ENCODE data around the gene WWOX. TPM values are rescaled to one million over a fixed set of nuclear protein-coding genes. Genes with fewer than 3 reads are reported as not detected.

WWOX gene
- total RNA-seq, 2 experiments from 2014 or later = 14.3 to 16.5 TPM

DNA sequence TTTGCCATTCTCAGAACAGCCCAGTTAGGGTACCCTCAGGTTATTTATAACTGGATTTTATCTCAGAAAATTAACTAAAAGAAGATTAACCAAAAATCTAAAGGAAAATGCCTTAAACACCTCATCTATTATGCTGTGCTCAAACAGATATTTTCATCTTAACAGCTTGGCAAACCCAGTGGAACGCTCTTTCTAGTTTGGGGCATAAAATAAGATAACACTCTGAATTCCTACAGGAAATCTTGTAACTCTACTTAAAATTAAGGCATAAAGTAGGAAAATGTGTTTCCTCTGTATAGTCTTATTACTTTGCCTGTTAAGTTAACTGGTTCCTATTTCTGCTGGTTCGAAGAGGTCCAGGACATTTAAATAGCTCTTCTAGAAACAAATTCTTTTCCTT lies 777.2 kb downstream of the WWOX start:
- Mint-ChIP-seq H3K4me1 (ENCODE audit: low read depth) (no peaks in the 10 kb centered on the region), H3K4me3 (no peak overlapping the region), H3K36me3 (no peaks in the 10 kb centered on the region), H3K27me3 (no peaks in the 10 kb centered on the region), H3K27ac (no peak overlapping the region), H3K9me3 (no peaks in the 10 kb centered on the region)
- ChIA-PET POLR2A (no interaction called here), CTCF (interaction anchor here (1.6 kb wide), 1 partner anchor 11 kb away, joined by 6 read pairs; no protein-coding TSS in a partner anchor)
- intact Hi-C loops (cut with micrococcal nuclease) = no loop called here
- DNase-seq = no peak

DNA sequence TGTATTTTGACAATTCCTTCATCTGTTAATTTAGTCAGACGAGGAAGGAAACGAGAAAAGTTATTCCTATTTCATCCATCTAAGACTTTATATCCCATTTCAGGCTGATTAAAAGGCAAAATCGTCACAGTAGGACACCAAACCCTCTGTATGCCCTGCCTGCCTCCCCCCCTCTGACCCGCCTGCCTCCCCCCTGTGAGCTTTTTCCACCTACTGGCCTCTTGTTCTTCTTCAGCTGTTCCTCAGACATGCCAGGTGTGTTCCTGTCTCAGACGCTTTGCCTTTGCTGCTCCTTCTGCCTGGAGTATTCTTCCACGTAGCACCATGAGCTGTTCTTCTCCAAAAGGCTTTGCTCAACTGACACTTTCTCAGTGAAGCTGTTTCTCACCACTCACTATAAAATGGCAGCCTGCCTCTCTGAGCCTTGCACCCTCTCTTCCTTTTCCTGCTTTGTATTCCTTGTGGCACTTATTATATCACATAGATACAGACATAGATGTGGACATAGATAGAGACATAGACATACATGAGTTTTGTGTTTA lies 777.7 kb downstream of the WWOX start:
- DNase-seq = no peak
- no peaks in the 10 kb centered on the region for H3K27me3 Mint-ChIP-seq
- no peak overlapping the region for H3K27ac Mint-ChIP-seq
- ChIA-PET POLR2A (no interaction called here), CTCF (interaction anchor here (1.6 kb wide), 1 partner anchor 11 kb away, joined by 6 read pairs; no protein-coding TSS in a partner anchor)
- H3K4me1 Mint-ChIP-seq (ENCODE audit: low read depth) = no peaks in the 10 kb centered on the region
- no peak overlapping the region for H3K4me3 Mint-ChIP-seq
- intact Hi-C loops (cut with micrococcal nuclease) = no loop called here
- no peaks in the 10 kb centered on the region for H3K36me3 Mint-ChIP-seq
- no peaks in the 10 kb centered on the region for H3K9me3 Mint-ChIP-seq

DNA sequence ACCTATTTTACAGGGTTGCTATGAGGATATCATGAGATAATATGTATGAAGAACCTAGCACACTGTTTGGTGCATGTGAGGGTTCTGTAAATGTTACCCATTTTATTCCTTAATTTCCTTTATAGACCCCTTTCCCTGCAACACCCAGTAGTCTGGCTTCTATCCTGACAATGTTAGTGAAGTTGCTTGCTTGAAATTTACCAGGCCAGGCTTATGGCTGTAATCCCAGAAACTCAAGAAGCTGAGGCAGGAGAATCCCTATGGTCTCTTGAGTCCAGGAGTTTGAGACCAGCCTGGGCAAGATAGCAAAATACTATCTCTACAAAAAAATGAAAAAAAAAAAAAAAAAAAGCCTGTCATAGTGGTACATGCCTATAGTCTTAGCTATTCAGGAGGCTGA lies 779.1 kb downstream of the WWOX start:
- DNase-seq = no peak
- peaks cover 7% of the 10 kb centered on the region for H3K4me1 Mint-ChIP-seq (ENCODE audit: low read depth)
- intact Hi-C loops (cut with micrococcal nuclease) = no loop called here
- H3K9me3 Mint-ChIP-seq = no peaks in the 10 kb centered on the region
- CTCF ChIA-PET = no interaction called here
- no peaks in the 10 kb centered on the region for H3K36me3 Mint-ChIP-seq
- H3K4me3 Mint-ChIP-seq = no peak overlapping the region
- no peaks in the 10 kb centered on the region for H3K27me3 Mint-ChIP-seq
- H3K27ac Mint-ChIP-seq = no peak overlapping the region
- POLR2A ChIA-PET = no interaction called here

DNA sequence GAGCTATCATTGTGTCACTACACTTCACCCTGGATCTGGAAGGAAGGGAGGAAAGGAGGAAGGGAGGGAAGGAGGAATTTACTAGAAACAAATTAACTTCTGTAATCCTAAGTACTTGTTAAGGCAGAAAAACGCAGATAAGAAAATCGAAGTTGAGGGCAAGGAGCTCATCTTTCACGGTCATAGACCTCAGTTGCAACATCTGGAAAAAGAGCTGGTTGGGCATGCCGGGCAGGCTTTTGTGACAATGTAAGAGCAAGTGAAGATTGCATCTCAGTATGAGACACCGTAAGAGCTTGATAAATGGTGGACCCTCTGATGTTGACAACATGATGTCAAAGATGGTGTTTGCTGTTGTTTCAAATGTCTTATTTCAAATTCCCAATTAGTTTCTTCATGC lies 779.6 kb downstream of the WWOX start:
- ChIA-PET CTCF (no interaction called here), POLR2A (no interaction called here)
- no peak overlapping the region for H3K27ac Mint-ChIP-seq
- H3K4me3 Mint-ChIP-seq = no peak overlapping the region
- H3K4me1 Mint-ChIP-seq (ENCODE audit: low read depth) = peaks cover 7% of the 10 kb centered on the region
- H3K9me3 Mint-ChIP-seq = no peaks in the 10 kb centered on the region
- H3K36me3 Mint-ChIP-seq = no peaks in the 10 kb centered on the region
- H3K27me3 Mint-ChIP-seq = no peaks in the 10 kb centered on the region
- intact Hi-C loops (cut with micrococcal nuclease) = no loop called here
- DNase-seq = no peak

DNA sequence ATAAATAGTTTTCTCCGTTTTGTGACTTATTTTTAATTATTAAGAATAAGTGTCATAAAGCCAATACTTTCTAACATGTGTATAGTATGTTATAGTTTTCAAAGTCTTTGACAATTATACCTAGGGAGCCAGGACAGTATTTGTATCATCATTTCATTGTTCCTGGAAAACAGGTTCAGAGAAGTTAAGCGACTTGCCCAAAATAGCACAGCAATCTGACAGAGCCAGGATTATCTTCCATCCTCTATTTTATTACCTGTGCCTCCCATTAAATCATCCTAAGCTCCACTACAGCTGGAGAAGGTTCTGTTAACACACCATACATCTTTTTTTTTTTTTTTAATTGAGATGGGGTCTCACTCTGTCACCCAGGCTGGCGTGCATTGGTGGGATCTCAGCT lies 782.7 kb downstream of the WWOX start:
- ChIA-PET CTCF (interaction anchor here (0.8 to 0.9 kb wide), 2 partner anchors 11 to 175 kb away, joined by 3 to 5 read pairs; no protein-coding TSS in a partner anchor), POLR2A (interaction anchor here (1.6 kb wide), 1 partner anchor 80 kb away, joined by 4 read pairs; no protein-coding TSS in a partner anchor)
- Mint-ChIP-seq H3K4me3 (no peak overlapping the region), H3K27ac (peak overlapping the region; percentile 75), H3K27me3 (no peaks in the 10 kb centered on the region), H3K4me1 (ENCODE audit: low read depth) (peaks cover 15% of the 10 kb centered on the region), H3K36me3 (no peaks in the 10 kb centered on the region), H3K9me3 (no peaks in the 10 kb centered on the region)
- intact Hi-C loops (cut with micrococcal nuclease) = no loop called here
- no peak for DNase-seq

DNA sequence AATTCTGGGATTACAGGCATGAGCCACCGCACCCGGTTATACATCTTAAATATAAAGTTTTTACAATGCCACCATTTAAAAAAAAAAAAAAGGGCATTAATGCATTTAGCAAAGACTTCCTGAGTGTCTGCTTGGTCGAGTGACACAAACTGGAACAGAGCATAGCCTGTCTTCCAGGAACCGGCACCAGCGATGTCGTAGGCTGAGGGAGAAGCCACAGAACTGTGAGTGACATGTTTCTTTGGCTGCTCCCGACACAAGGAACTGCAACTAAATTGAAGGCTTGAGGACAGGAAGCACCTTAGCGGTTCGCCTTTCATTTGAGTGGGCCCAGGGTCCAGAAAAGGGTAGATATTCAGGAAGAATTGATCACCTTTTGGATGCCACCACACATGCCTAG lies 783.3 kb downstream of the WWOX start:
- Mint-ChIP-seq H3K4me1 (ENCODE audit: low read depth) (peaks cover 21% of the 10 kb centered on the region), H3K36me3 (no peaks in the 10 kb centered on the region), H3K4me3 (no peak overlapping the region), H3K27me3 (no peaks in the 10 kb centered on the region), H3K9me3 (no peaks in the 10 kb centered on the region), H3K27ac (peak overlapping the region; percentile 75)
- intact Hi-C loops (cut with micrococcal nuclease) = no loop called here
- ChIA-PET POLR2A (interaction anchor here (1.6 kb wide), 1 partner anchor 79 kb away, joined by 4 read pairs; no protein-coding TSS in a partner anchor), CTCF (interaction anchor here (0.8 to 0.9 kb wide), 2 partner anchors 10 to 176 kb away, joined by 3 to 5 read pairs; no protein-coding TSS in a partner anchor)
- DNase-seq = peak; percentile 67

DNA sequence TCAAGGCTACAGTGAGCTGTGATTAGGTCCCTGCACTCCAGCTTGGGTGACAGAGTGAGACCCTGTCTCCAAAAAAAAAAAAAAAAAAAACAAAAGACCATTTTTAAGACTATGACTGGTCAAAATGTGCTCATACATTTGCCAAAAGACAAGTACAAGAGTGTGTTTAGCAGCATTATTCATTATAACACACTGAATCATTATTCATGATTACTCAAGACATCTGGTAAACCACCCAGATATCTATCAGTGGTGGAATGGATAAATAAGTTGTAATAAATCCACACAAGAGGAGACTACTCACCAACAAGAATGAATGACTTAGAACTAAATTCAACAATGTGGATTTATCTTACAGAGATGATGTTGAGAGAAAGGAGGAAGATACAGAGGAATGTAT lies 784.8 kb downstream of the WWOX start:
- DNase-seq = no peak
- no peak overlapping the region for H3K4me3 Mint-ChIP-seq
- H3K27me3 Mint-ChIP-seq = no peaks in the 10 kb centered on the region
- H3K9me3 Mint-ChIP-seq = no peaks in the 10 kb centered on the region
- no peaks in the 10 kb centered on the region for H3K36me3 Mint-ChIP-seq
- intact Hi-C loops (cut with micrococcal nuclease) = no loop called here
- POLR2A ChIA-PET = no interaction called here
- H3K4me1 Mint-ChIP-seq (ENCODE audit: low read depth) = peaks cover 29% of the 10 kb centered on the region
- CTCF ChIA-PET = no interaction called here
- H3K27ac Mint-ChIP-seq = peak overlapping the region; percentile 74

DNA sequence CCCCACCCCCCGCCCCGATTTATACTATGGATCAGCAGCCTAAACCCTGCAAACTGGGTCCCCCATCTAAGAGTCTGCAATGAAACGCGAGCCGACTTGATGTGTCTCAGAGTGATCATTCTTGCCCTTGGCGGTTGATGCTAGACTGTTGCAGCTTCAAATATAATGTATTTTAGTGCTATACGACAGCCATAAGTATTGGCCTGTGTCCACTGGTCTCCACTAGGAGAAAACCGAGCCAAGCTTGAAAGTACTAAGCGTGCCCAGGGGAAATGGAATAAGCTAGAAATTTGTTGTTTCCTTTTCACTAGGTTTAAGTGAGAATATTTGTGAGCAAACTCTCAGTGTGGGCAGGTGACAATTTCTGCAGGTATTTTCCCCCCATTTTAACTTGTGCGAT lies 789.9 kb downstream of the WWOX start:
- H3K4me3 Mint-ChIP-seq = no peak overlapping the region
- H3K4me1 Mint-ChIP-seq (ENCODE audit: low read depth) = peaks cover 66% of the 10 kb centered on the region
- intact Hi-C loops (cut with micrococcal nuclease) = no loop called here
- peak overlapping the region; percentile 96 for H3K27ac Mint-ChIP-seq
- no peaks in the 10 kb centered on the region for H3K27me3 Mint-ChIP-seq
- DNase-seq = no peak
- peaks cover 9% of the 10 kb centered on the region for H3K36me3 Mint-ChIP-seq
- POLR2A ChIA-PET = interaction anchor here (1.1 to 2.5 kb wide), 3 partner anchors 52 to 110 kb away, joined by 4 to 17 read pairs (median 4); no protein-coding TSS in a partner anchor
- CTCF ChIA-PET = interaction anchor here (0.7 kb wide), 1 partner anchor 58 kb away, joined by 3 read pairs; no protein-coding TSS in a partner anchor
- no peaks in the 10 kb centered on the region for H3K9me3 Mint-ChIP-seq

DNA sequence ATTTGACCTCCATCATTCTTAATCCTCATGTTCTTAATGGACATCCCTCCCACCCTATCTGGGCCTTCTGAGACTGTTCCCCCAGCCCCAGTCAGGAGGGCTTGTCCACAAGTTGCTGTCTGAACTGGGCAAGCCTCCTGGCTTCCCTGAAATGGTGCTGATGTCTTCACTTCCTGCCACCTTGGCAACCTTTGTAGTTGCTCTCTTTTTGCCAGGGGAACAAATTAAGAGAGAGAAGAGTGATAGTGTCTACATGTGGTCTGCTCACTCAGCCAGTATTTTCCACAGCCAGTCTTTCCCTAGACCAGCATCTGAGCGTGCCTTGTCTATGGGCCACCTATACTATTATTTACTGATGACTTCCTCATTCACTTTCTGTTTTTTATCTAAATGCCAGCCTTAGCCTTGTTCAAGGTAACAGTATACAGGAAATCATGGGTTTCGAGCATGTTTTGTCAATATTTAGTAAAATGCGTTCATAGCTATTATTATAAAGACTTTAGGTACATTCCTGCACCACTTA lies 791.0 kb downstream of the WWOX start:
- Mint-ChIP-seq H3K4me3 (peak overlapping the region; percentile 46), H3K9me3 (no peaks in the 10 kb centered on the region), H3K27ac (peak overlapping the region; percentile 96), H3K27me3 (no peaks in the 10 kb centered on the region), H3K4me1 (ENCODE audit: low read depth) (peaks cover 75% of the 10 kb centered on the region), H3K36me3 (peaks cover 9% of the 10 kb centered on the region)
- DNase-seq = peak; percentile 42
- ChIA-PET CTCF (no interaction called here), POLR2A (interaction anchor here (13.1 kb wide), 1 partner anchor 112 kb away, joined by 232 read pairs; no protein-coding TSS in a partner anchor)
- intact Hi-C loops (cut with micrococcal nuclease) = loop anchor here (10.0 kb wide), 1 partner anchor 954 kb away; no protein-coding TSS in a partner anchor

DNA sequence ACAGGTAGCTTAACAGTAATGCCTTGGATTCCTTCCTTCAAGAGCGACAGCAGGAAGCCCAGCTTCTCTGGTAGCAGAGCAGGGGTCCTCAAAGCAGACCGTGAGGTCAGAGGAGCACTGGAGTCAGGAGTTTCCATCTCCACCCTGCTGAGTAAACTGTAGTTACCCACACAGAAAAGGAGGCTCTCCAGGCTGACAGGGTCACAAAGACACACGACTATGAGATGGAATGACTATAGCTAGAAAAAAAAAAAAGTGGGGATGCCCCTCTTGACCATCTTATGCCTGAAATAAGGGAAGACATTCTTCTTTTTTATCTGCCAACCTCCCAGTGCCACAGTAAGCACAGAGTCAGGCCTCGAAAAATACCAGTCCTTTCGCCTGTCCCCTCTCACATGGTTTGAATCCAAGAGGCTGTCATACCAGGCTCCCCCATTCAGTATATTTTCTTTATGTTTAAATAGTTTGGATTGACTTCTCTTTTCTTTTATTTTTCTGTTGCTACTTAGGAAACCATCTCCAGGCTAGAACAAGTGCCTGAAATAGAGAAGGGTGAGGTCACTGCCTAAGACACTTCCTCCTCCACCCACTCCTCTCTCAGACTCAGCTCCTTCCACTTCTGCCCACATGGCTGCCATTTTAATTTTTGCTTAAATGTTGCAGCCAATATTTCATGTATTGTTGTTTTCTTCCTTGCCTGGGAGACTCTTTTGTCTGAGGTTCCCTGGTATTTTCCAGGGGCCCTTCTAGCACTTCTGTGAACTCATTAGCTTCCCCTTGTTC lies 793.7 kb downstream of the WWOX start:
- POLR2A ChIA-PET = interaction anchor here (0.8 to 13.1 kb wide), 14 partner anchors 56 to 709 kb away, joined by 3 to 232 read pairs (median 4); partner anchors contain the start of gene MAF
- peaks cover 86% of the 10 kb centered on the region for H3K4me1 Mint-ChIP-seq (ENCODE audit: low read depth)
- peak overlapping the region; percentile 20 for H3K4me3 Mint-ChIP-seq
- no peaks in the 10 kb centered on the region for H3K9me3 Mint-ChIP-seq
- intact Hi-C loops (cut with micrococcal nuclease) = loop anchor here (1.0 to 10.0 kb wide), 2 partner anchors 56 to 952 kb away; no protein-coding TSS in a partner anchor
- peak; percentile 65 for DNase-seq
- no peaks in the 10 kb centered on the region for H3K27me3 Mint-ChIP-seq
- peaks cover 9% of the 10 kb centered on the region for H3K36me3 Mint-ChIP-seq
- CTCF ChIA-PET = interaction anchor here (0.6 to 2.4 kb wide), 12 partner anchors 11 to 706 kb away, joined by 3 to 8 read pairs (median 3); no protein-coding TSS in a partner anchor
- H3K27ac Mint-ChIP-seq = peak overlapping the region; percentile 96

DNA sequence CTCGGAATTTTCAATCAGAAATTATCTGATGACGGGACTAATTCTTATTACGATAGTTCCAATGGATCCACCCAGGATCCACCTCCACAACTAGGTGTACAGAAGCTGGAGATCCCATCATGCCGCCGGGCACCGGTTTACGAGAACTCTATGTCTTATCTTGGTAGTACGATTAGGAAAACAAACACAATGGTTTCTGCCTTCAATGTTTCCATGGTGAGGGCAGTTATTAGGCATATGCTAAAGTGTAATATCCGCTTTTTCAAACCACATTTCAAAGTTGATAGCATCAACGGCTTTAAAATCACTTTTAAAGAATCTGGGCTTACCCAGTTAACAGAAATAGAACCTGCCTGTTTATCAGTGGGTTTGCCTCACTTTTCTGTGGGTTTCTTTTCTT lies 795.4 kb downstream of the WWOX start:
- Mint-ChIP-seq H3K27me3 (no peaks in the 10 kb centered on the region), H3K9me3 (no peaks in the 10 kb centered on the region), H3K27ac (peak overlapping the region; percentile 96), H3K36me3 (peaks cover 8% of the 10 kb centered on the region), H3K4me1 (ENCODE audit: low read depth) (peaks cover 88% of the 10 kb centered on the region), H3K4me3 (no peak overlapping the region)
- DNase-seq = peak; percentile 60
- intact Hi-C loops (cut with micrococcal nuclease) = loop anchor here (1.0 to 10.0 kb wide), 5 partner anchors 105 to 950 kb away; no protein-coding TSS in a partner anchor
- ChIA-PET POLR2A (interaction anchor here (0.5 to 13.1 kb wide), 12 partner anchors 58 to 703 kb away, joined by 3 to 232 read pairs (median 3); no protein-coding TSS in a partner anchor), CTCF (interaction anchor here (0.6 to 2.8 kb wide), 7 partner anchors 71 to 360 kb away, joined by 3 to 12 read pairs (median 3); no protein-coding TSS in a partner anchor)
